Natural killer cell (primary cell): ENCODE measurements around the gene KLHL15. TPM values are rescaled to one million over a fixed set of nuclear protein-coding genes. Genes with fewer than 3 reads are reported as not detected.

Experiments
- ATAC-seq, 3 donors: fragments of 150-1000 bp in 2 of 3; fragments of 200-7000 bp in 1 of 3; cut with Tn5 transposase; 1 replicate in 1 of 3; 2 replicates in 2 of 3; pipeline ENCODE4 v1.10.0; 2021; ENCODE audit warnings: mild to moderate bottlenecking in 2 of 3, moderate library complexity in 2 of 3
- DNase-seq, 2 donors: peaks; one replicate each; pipeline versions ENCODE4 v3.0.0 to v3.0.0-alpha.2; 2013 to 2021; ENCODE audit warnings: mixed read lengths in 1 of 2
- H3K27ac ChIP-seq: one replicate; pipeline ENCODE4 v1.5.1; 2013; ENCODE audit warnings: mild to moderate bottlenecking, low read length
- H3K27me3 ChIP-seq: one replicate; pipeline ENCODE4 v1.6.1; 2013; ENCODE audit warnings: low read length; ENCODE audit not compliant: control insufficient read depth, insufficient read depth
- H3K36me3 ChIP-seq: one replicate; pipeline ENCODE4 v1.6.1; 2013; ENCODE audit warnings: low read length; ENCODE audit not compliant: control insufficient read depth, insufficient read depth
- H3K4me1 ChIP-seq: one replicate; pipeline ENCODE4 v1.6.1; 2013; ENCODE audit warnings: low read length; ENCODE audit not compliant: control insufficient read depth, insufficient read depth
- H3K4me3 ChIP-seq: one replicate; pipeline ENCODE4 v1.5.1; 2013; ENCODE audit warnings: low read length
- H3K9me3 ChIP-seq: one replicate; pipeline ENCODE4 v1.6.1; 2013; ENCODE audit warnings: low read length; ENCODE audit not compliant: control insufficient read depth, insufficient read depth
- H3K27ac Mint-ChIP-seq, 2 donors: one replicate each; pipeline ENCODE4 v1.8.0; 2022; ENCODE audit warnings: mild to moderate bottlenecking in 2 of 2, mixed read lengths in 2 of 2, moderate library complexity in 1 of 2
- H3K27me3 Mint-ChIP-seq, 2 donors: one replicate each; pipeline ENCODE4 v1.8.0; 2022; ENCODE audit warnings: low read depth in 2 of 2, mixed read lengths in 2 of 2
- H3K36me3 Mint-ChIP-seq: one replicate; pipeline ENCODE4 v1.8.0; 2022; ENCODE audit warnings: mixed read lengths
- H3K4me1 Mint-ChIP-seq, 2 donors: one replicate each; pipeline ENCODE4 v1.8.0; 2022; ENCODE audit warnings: mixed read lengths in 2 of 2
- H3K4me3 Mint-ChIP-seq: one replicate; pipeline ENCODE4 v1.8.0; 2022; ENCODE audit warnings: mild to moderate bottlenecking, moderate library complexity, mixed read lengths
- H3K9me3 Mint-ChIP-seq, 2 donors: one replicate each; pipeline ENCODE4 v1.8.0; 2022; ENCODE audit warnings: mixed read lengths in 2 of 2
- WGBS: methylation state at CpG from one replicate; pipeline ENCODE4 v1.1.7; 2013; ENCODE audit warnings: missing lambda C conversion rate; ENCODE audit not compliant: insufficient coverage; 5-methylcytosine and 5-hydroxymethylcytosine counted together
- intact Hi-C: fragments of 100-400 bp; cut with micrococcal nuclease; formaldehyde crosslinking; loops from one replicate; pipeline ENCODE4 v1.14.2; 2022
- total RNA-seq, 4 donors: library from RNA; stranded (reverse); fragments of 120-200 nt in 1 of 4; gene quantifications; one replicate each; pipeline versions ENCODE4 v1.2.3 to v1.2.4, GENCODE V29; 2013 to 2022
- TF ChIP-seq, protein P1 (sequence below): fragments of 200-600 bp; IDR thresholded peaks from one replicate; pipeline ENCODE4 v1.8.0; 2022; ENCODE audit warnings: antibody characterized with exemption

Gene KLHL15
- total RNA-seq, 3 donors from 2014 or later (not counting 1 experiment from before 2014, with no cell fraction given): 17.5 to 29.2 (median 18.6) TPM

- WGBS: 92% methylated on average over 2 of the region's 11 CpGs
These were observed 73.1 kb downstream of the KLHL15 start for GRCh38 chrX:23953908-23954269.

DNA sequence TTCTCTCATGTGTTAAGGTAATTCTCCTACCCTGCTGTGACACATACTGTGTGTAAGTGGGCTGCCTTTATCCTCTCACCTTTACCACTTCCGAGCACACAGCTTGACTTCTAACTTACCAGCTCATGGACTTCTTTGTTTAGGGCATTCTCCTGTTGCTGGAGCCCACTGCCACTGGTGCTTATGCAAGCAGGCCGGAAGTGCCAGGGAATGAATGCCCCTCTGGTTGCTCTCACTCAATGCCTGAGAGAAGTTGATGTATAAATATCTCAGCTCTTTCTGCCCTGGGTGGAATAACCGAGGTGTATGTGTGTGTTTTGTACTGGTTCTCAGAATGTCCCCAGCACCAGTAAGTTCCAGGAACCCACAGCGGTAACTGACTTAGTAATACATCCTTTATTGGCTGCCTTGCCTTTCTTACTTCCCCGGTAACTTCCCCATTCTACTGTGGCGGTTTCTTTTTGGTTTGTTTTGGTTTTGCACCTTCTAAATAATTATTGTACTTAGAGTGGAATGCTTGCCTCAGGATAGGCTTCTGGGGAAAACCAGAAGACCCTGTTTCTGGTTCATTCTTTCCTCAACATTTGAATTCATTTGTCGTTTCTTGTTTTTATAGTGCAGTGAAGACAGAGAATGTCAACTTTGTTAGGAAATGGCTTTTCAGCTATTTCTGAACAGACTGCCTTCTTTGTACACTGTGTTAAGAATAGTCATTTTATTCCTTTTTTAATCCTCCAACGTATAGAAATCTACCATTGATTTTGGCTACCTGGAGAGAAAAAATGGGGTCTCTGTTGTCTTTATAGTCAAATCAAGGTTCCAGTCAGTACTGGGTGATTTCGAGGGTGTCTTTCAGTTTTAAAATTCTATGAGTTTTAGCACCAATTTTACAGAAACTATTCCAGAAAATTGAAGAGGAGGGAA is 73.7 kb downstream of the KLHL15 start:
- no peaks in the 10 kb centered on the region for H3K36me3 Mint-ChIP-seq
- ATAC-seq (peak; percentile 85 to 88 (median 86)), DNase-seq (peak; percentile 26 to 66)
- H3K27me3 Mint-ChIP-seq: no peaks in the 10 kb centered on the region
- Histone ChIP-seq H3K36me3 (no peaks in the 10 kb centered on the region), H3K9me3 (no peaks in the 10 kb centered on the region), H3K27me3 (no peaks in the 10 kb centered on the region), H3K27ac (peak overlapping the region; percentile 82), H3K4me3 (peak overlapping the region; percentile 27), H3K4me1 (peaks cover 9% of the 10 kb centered on the region)
- H3K9me3 Mint-ChIP-seq: no peaks in the 10 kb centered on the region
- intact Hi-C loops: loop anchor here (1.0 to 5.0 kb wide), 2 partner anchors 45 to 171 kb away; partner anchors contain the start of genes CXorf58 and SAT1
- peak overlapping the region; percentile 93 for H3K4me3 Mint-ChIP-seq
- peak overlapping the region; percentile 91 to 92 for H3K27ac Mint-ChIP-seq
- WGBS: 0% methylated on average over 1 of the region's 9 CpGs
- peaks cover 14 to 16% of the 10 kb centered on the region in 2 donors for H3K4me1 Mint-ChIP-seq
- TF ChIP-seq, protein P1, sequence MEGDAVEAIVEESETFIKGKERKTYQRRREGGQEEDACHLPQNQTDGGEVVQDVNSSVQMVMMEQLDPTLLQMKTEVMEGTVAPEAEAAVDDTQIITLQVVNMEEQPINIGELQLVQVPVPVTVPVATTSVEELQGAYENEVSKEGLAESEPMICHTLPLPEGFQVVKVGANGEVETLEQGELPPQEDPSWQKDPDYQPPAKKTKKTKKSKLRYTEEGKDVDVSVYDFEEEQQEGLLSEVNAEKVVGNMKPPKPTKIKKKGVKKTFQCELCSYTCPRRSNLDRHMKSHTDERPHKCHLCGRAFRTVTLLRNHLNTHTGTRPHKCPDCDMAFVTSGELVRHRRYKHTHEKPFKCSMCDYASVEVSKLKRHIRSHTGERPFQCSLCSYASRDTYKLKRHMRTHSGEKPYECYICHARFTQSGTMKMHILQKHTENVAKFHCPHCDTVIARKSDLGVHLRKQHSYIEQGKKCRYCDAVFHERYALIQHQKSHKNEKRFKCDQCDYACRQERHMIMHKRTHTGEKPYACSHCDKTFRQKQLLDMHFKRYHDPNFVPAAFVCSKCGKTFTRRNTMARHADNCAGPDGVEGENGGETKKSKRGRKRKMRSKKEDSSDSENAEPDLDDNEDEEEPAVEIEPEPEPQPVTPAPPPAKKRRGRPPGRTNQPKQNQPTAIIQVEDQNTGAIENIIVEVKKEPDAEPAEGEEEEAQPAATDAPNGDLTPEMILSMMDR: no peak

More at GRCh38 chrX:23953908-23954269, 73.1 kb downstream of the KLHL15 start:
- Mint-ChIP-seq H3K9me3 (no peaks in the 10 kb centered on the region), H3K36me3 (no peaks in the 10 kb centered on the region), H3K4me1 (peaks cover 14 to 16% of the 10 kb centered on the region in 2 donors), H3K27me3 (no peaks in the 10 kb centered on the region), H3K4me3 (peak overlapping the region; percentile 93), H3K27ac (peak overlapping the region; percentile 91 to 92)
- peak overlapping the region; percentile 82 for H3K27ac ChIP-seq
- H3K27me3 ChIP-seq: no peaks in the 10 kb centered on the region
- intact Hi-C loops: loop anchor here (1.0 to 5.0 kb wide), 2 partner anchors 46 to 172 kb away; partner anchors contain the start of genes CXorf58 and SAT1
- H3K4me1 ChIP-seq: peaks cover 9% of the 10 kb centered on the region
- H3K36me3 ChIP-seq: no peaks in the 10 kb centered on the region
- DNase-seq: peak in 1 of 2 donors; percentile 44
- H3K9me3 ChIP-seq: no peaks in the 10 kb centered on the region
- no peak for ATAC-seq
- TF ChIP-seq, protein P1: no peak
- H3K4me3 ChIP-seq: no peak overlapping the region

GRCh38 chrX:23952391-23952790 is 74.6 kb downstream of the KLHL15 start:
- H3K4me1 Mint-ChIP-seq: peaks cover 14 to 16% of the 10 kb centered on the region in 2 donors
- TF ChIP-seq, protein P1: no peak
- H3K27ac Mint-ChIP-seq: peak overlapping the region; percentile 91 to 92
- H3K4me3 Mint-ChIP-seq: peak overlapping the region; percentile 93
- intact Hi-C loops: loop anchor here (5.0 kb wide), 1 partner anchor 170 kb away; the partner anchor contains the start of gene SAT1
- no peaks in the 10 kb centered on the region for H3K9me3 Mint-ChIP-seq
- no peaks in the 10 kb centered on the region for H3K27me3 Mint-ChIP-seq
- DNase-seq: no peak
- H3K27ac ChIP-seq: no peak overlapping the region
- H3K27me3 ChIP-seq: no peaks in the 10 kb centered on the region
- no peaks in the 10 kb centered on the region for H3K36me3 Mint-ChIP-seq
- WGBS: 90% methylated on average over 2 of the region's 3 CpGs
- H3K4me1 ChIP-seq: peaks cover 9% of the 10 kb centered on the region
- no peak for ATAC-seq
- no peaks in the 10 kb centered on the region for H3K36me3 ChIP-seq
- H3K9me3 ChIP-seq: no peaks in the 10 kb centered on the region
- H3K4me3 ChIP-seq: peak overlapping the region; percentile 27
